H1 (cell line): Measurements from ENCODE around the gene PRSS22. TPM values are rescaled to one million over a fixed set of nuclear protein-coding genes. Genes with fewer than 3 reads are reported as not detected.

Experiments
- CTCF ChIA-PET: fragments of 300-600 bp; sonication (Branson Sonifier 250); formaldehyde crosslinking; loops from one replicate; lab custom pipeline; 2021; ENCODE audit not compliant: partially characterized antibody; lab: Charles Lee
- POLR2A ChIA-PET: fragments of 300-600 bp; sonication (Branson Sonifier 250); formaldehyde crosslinking; loops from one replicate; lab custom pipeline; 2021; ENCODE audit warnings: inconsistent platforms; ENCODE audit not compliant: partially characterized antibody; lab: Charles Lee
- DNase-seq, 2 experiments: peaks; one replicate each; pipeline versions ENCODE4 v3.0.0 to v3.0.0-alpha.2; 2010 to 2022; ENCODE audit warnings: low spot score in 2 of 2, low read depth in 1 of 2, mixed read lengths in 1 of 2
- FAIRE-seq: peaks from 2 replicates; lab custom pipeline; 2011; peaks lifted over from hg19 to GRCh38; lab: Jason Lieb, UNC
- H2AFZ ChIP-seq: 2 replicates; pipeline ENCODE4 v1.8.1; 2012; ENCODE audit warnings: low read length, inconsistent platforms
- H2AK5ac ChIP-seq: 2 replicates; pipeline ENCODE4 v1.6.1; 2013; ENCODE audit warnings: low read depth, low read length
- H2BK120ac ChIP-seq: replicated peaks from 2 replicates; pipeline ENCODE3; 2013; ENCODE audit warnings: low read depth, low read length, inconsistent platforms
- H2BK12ac ChIP-seq: 2 replicates; pipeline ENCODE4 v1.6.1; 2013; ENCODE audit warnings: low read depth, low read length
- H2BK15ac ChIP-seq: 2 replicates; pipeline ENCODE4 v1.6.1; 2013; ENCODE audit warnings: low read length
- H2BK20ac ChIP-seq: 2 replicates; pipeline ENCODE4 v1.6.1; 2013; ENCODE audit warnings: low read length
- H2BK5ac ChIP-seq: 2 replicates; pipeline ENCODE4 v1.6.1; 2013; ENCODE audit warnings: low read depth, low read length
- H3K14ac ChIP-seq: 2 replicates; pipeline ENCODE4 v1.6.1; 2013; ENCODE audit warnings: inconsistent platforms; ENCODE audit not compliant: insufficient read length
- H3K18ac ChIP-seq: 2 replicates; pipeline ENCODE4 v1.6.1; 2013; ENCODE audit warnings: low read length; ENCODE audit errors: extremely low read depth
- H3K23ac ChIP-seq: 2 replicates; pipeline ENCODE4 v1.6.1; 2013; ENCODE audit warnings: inconsistent platforms; ENCODE audit not compliant: insufficient read length
- H3K23me2 ChIP-seq: 2 replicates; pipeline ENCODE4 v1.6.1; 2013; ENCODE audit warnings: low read depth, low read length
- H3K27ac ChIP-seq: 2 replicates; pipeline ENCODE4 v1.6.1; 2011; ENCODE audit warnings: low read depth, low read length, inconsistent platforms
- H3K27me3 ChIP-seq, 4 experiments: replicated peaks in 1 of 4; 1 replicate in 1 of 4; 2 replicates in 3 of 4; pipeline versions ENCODE4 v1.6.1 to v1.8.1; 2011 to 2013; ENCODE audit warnings: low read length in 3 of 4, mild to moderate bottlenecking in 3 of 4, inconsistent platforms in 2 of 4, mixed read lengths in 2 of 4, moderate library complexity in 1 of 4; ENCODE audit not compliant: control insufficient read depth in 3 of 4, insufficient read depth in 3 of 4; ENCODE audit errors: extremely low read depth in 1 of 4
- H3K36me3 ChIP-seq, 4 experiments: 2 replicates each; pipeline versions ENCODE4 v1.6.1 to v1.8.1; 2011 to 2013; ENCODE audit warnings: mild to moderate bottlenecking in 4 of 4, low read length in 3 of 4, moderate library complexity in 2 of 4, control low read depth in 1 of 4, inconsistent platforms in 1 of 4; ENCODE audit not compliant: insufficient read depth in 4 of 4, control insufficient read depth in 2 of 4
- H3K4ac ChIP-seq: replicated peaks from 2 replicates; pipeline ENCODE3; 2013; ENCODE audit warnings: low read length, low read depth, mixed read lengths, inconsistent platforms; ENCODE audit not compliant: insufficient read length
- H3K4me1 ChIP-seq, 4 experiments: replicated peaks in 1 of 4; 1 replicate in 1 of 4; 2 replicates in 3 of 4; pipeline versions ENCODE4 v1.6.1 to v1.8.1; 2011 to 2013; ENCODE audit warnings: low read length in 3 of 4, inconsistent platforms in 2 of 4, mixed read lengths in 1 of 4; ENCODE audit not compliant: insufficient read depth in 4 of 4, control insufficient read depth in 3 of 4
- H3K4me2 ChIP-seq, 2 experiments: 2 replicates each; pipeline versions ENCODE4 v1.6.1 to v1.8.1; 2011 to 2013; ENCODE audit warnings: low read depth in 2 of 2, low read length in 2 of 2, control low read depth in 1 of 2, inconsistent platforms in 1 of 2, mild to moderate bottlenecking in 1 of 2; ENCODE audit not compliant: insufficient read depth in 1 of 2
- H3K4me3 ChIP-seq, 4 experiments: fragments of 200-600, 300-600 bp in 1 of 4; sonication (generic), shearing (Covaris generic), sonication (Bioruptor Twin) in 1 of 4; 2 replicates each; pipeline versions ENCODE4 v1.5.1 to v1.8.1; 2011 to 2016; ENCODE audit warnings: low read length in 4 of 4, low read depth in 3 of 4, control low read depth in 2 of 4, inconsistent platforms in 2 of 4, mild to moderate bottlenecking in 2 of 4, mixed read lengths in 1 of 4, moderate library complexity in 1 of 4; ENCODE audit not compliant: insufficient read depth in 2 of 4; ENCODE audit errors: extremely low read depth in 1 of 4
- H3K56ac ChIP-seq: replicated peaks from 2 replicates; pipeline ENCODE3; 2013; ENCODE audit warnings: low read depth, mild to moderate bottlenecking, mixed read lengths, low read length, inconsistent platforms; ENCODE audit not compliant: insufficient read length
- H3K79me1 ChIP-seq: 2 replicates; pipeline ENCODE4 v1.6.1; 2013; ENCODE audit warnings: low read depth, low read length, control low read depth
- H3K79me2 ChIP-seq, 2 experiments: 2 replicates each; pipeline versions ENCODE4 v1.6.1 to v1.8.1; 2012 to 2013; ENCODE audit warnings: low read length in 2 of 2, mild to moderate bottlenecking in 2 of 2, inconsistent platforms in 1 of 2; ENCODE audit not compliant: insufficient read depth in 2 of 2, control insufficient read depth in 1 of 2
- H3K9ac ChIP-seq, 4 experiments: replicated peaks in 1 of 4; 1 replicate in 1 of 4; 2 replicates in 3 of 4; pipeline versions ENCODE4 v1.6.1 to v1.8.1; 2011 to 2013; ENCODE audit warnings: low read depth in 3 of 4, low read length in 3 of 4, control low read depth in 2 of 4, mild to moderate bottlenecking in 2 of 4, moderate library complexity in 2 of 4, inconsistent platforms in 1 of 4; ENCODE audit errors: extremely low read depth in 1 of 4
- H3K9me3 ChIP-seq, 2 experiments: 2 replicates each; pipeline versions ENCODE4 v1.6.1 to v1.8.1; 2012 to 2013; ENCODE audit warnings: mild to moderate bottlenecking in 2 of 2, moderate library complexity in 2 of 2, control low read depth in 1 of 2, inconsistent platforms in 1 of 2, low read depth in 1 of 2, low read length in 1 of 2, mixed read lengths in 1 of 2; ENCODE audit not compliant: insufficient read depth in 2 of 2
- H4K20me1 ChIP-seq, 2 experiments: replicated peaks in 1 of 2; 2 replicates each; pipeline versions ENCODE3 to v1.8.1; 2011 to 2013; ENCODE audit warnings: inconsistent platforms in 2 of 2, low read length in 2 of 2, mild to moderate bottlenecking in 1 of 2; ENCODE audit not compliant: insufficient read depth in 2 of 2, control insufficient read depth in 1 of 2
- H4K5ac ChIP-seq: 2 replicates; pipeline ENCODE4 v1.6.1; 2013; ENCODE audit warnings: low read length, low read depth, mixed read lengths, inconsistent platforms; ENCODE audit not compliant: insufficient read length
- H4K8ac ChIP-seq: 2 replicates; pipeline ENCODE4 v1.8.0; 2013; ENCODE audit warnings: mild to moderate bottlenecking, moderate library complexity, low read length, inconsistent platforms; ENCODE audit not compliant: insufficient read depth; ENCODE audit errors: extremely low read depth
- H4K91ac ChIP-seq: replicated peaks from 2 replicates; pipeline ENCODE3; 2013; ENCODE audit warnings: low read length, mixed read lengths, inconsistent platforms; ENCODE audit not compliant: insufficient read length
- CBX8 ChIP-seq: fragments of 300-800, 300-1000 bp; sonication (generic); IDR thresholded peaks from 2 replicates; pipeline ENCODE4 v1.7.1; 2016; ENCODE audit warnings: low read depth, low read length, borderline replicate concordance
- CHD2 ChIP-seq: IDR thresholded peaks from 2 replicates; pipeline ENCODE4 v1.6.1; 2012; ENCODE audit warnings: low read length, improper control_type of control experiment
- CTBP2 ChIP-seq: IDR thresholded peaks from 2 replicates; pipeline ENCODE4 v1.7.0; 2011; ENCODE audit warnings: borderline replicate concordance, mild to moderate bottlenecking, moderate library complexity, mixed read lengths, low read length; ENCODE audit not compliant: insufficient read depth, insufficient read length
- GABPA ChIP-seq: IDR thresholded peaks from 2 replicates; pipeline ENCODE4 v1.6.1; 2011; ENCODE audit warnings: mild to moderate bottlenecking, low read length, moderate library complexity, borderline replicate concordance; ENCODE audit not compliant: insufficient read depth
- JUN ChIP-seq: IDR thresholded peaks from 2 replicates; pipeline ENCODE4 v1.6.1; 2011; ENCODE audit warnings: low read depth, mild to moderate bottlenecking, improper control_type of control experiment, low read length
- KDM4A ChIP-seq: IDR thresholded peaks from one replicate; pipeline ENCODE4 v1.7.1; 2012; ENCODE audit warnings: low read depth, mild to moderate bottlenecking, moderate library complexity, low read length, inconsistent platforms; ENCODE audit not compliant: severe bottlenecking
- PHF8 ChIP-seq: fragments of 200-600 bp; sonication (generic); conservative IDR thresholded peaks from 2 replicates; pipeline ENCODE4 v1.7.1; 2012; ENCODE audit warnings: low read depth, mild to moderate bottlenecking, inconsistent platforms, low read length, moderate library complexity
- POU5F1 ChIP-seq: IDR thresholded peaks from 2 replicates; pipeline ENCODE4 v1.6.1; 2011; ENCODE audit warnings: low read depth, mild to moderate bottlenecking, low read length, moderate library complexity
- RBBP5 ChIP-seq: IDR thresholded peaks from 2 replicates; pipeline ENCODE4 v1.7.1; 2012; ENCODE audit warnings: low read depth, mild to moderate bottlenecking, inconsistent platforms, low read length, moderate library complexity, borderline replicate concordance
- SP4 ChIP-seq: IDR thresholded peaks from 2 replicates; pipeline ENCODE4 v1.6.1; 2012; ENCODE audit warnings: low read length, inconsistent platforms
- TCF12 ChIP-seq: IDR thresholded peaks from 2 replicates; pipeline ENCODE4 v1.6.1; 2011; ENCODE audit warnings: low read depth, mild to moderate bottlenecking, low read length
- ZNF274 ChIP-seq: IDR thresholded peaks from 2 replicates; pipeline ENCODE4 v1.7.0; 2012; ENCODE audit warnings: low read length, borderline replicate concordance; ENCODE audit errors: extremely low read depth
- WGBS, 2 experiments: shearing (Covaris generic) in 1 of 2; methylation state at CpG; one replicate each; pipeline versions ENCODE4 v1.1.6 to v1.1.7; 2013 to 2015; ENCODE audit warnings: low lambda C conversion rate in 2 of 2, mixed read lengths in 2 of 2, inconsistent platforms in 1 of 2, low coverage in 1 of 2, missing lambda C conversion rate in 1 of 2; ENCODE audit not compliant: insufficient replicate concordance in 2 of 2, insufficient coverage in 1 of 2, insufficient read length in 1 of 2; ENCODE audit errors: extremely low coverage in 1 of 2, missing lambda C conversion rate in 1 of 2; 5-methylcytosine and 5-hydroxymethylcytosine counted together
- polyA plus RNA-seq, 7 experiments: library from polyadenylated mRNA; depleted of rRNA in 3 of 7; stranded (reverse) in 5 of 7; unstranded in 2 of 7; fragments of >200 nt in 5 of 7; fragments of 200-250 nt in 2 of 7; gene quantifications; 1 replicate in 5 of 7; 2 replicates in 1 of 7; 4 replicates in 1 of 7; pipeline versions ENCODE4 v1.2.1 to v1.2.3, GENCODE V29; 2011 to 2013; ENCODE audit warnings: missing spikeins in 2 of 7, mixed read lengths in 2 of 7
- total RNA-seq: library from RNA; stranded (reverse); fragmentation: NEBNext Ultra II Directional; extraction: Animal tissue kit (Norgen Biotek cat#: 25700); gene quantifications from 2 replicates; pipeline ENCODE4 v1.2.1, GENCODE V29; 2021

PRSS22 gene
- total and polyA plus RNA-seq, 2 of the 8 experiments (the other 6 are each of a cell fraction or from before 2014, with no cell fraction given), result 4.0 to 4.4 TPM

DNA sequence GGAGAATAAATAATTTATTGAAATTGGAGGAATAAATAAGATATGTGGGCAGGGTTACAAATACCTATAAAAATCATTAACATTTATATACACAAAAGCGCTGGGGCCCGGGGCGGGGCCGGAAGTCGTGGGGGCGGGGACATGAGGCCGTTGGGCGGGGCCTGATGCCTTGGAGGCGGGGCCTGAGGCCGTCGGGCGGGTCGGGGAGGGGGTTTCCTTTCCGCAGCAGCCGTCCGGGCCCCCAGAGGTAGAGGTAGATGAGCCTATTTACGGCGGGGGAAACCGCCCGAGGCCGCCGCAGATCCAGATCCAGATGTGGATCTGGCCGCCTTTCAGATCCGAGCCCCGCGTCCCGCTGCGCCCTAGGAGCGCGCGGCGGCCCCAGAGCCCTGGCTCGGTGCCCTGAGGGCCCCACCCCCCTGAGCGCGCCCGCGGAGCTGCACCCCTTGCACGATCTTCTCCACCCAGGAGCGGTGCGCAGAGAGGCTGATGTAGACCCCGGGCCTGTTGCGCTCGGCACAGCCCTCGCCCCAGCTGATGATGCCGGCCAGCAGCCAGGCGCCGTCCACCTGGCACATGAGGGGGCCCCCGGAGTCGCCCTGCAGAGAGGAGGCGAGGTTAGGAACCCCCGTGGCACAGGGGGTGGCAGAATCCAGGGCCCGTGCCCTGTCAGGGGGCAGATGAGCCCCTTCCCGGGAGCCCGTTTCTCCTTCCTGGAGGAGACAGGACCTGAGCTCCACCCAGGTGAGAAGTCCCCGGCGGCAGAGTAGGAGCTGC lies 5.1 kb downstream of the PRSS22 start:
- Histone ChIP-seq H2BK15ac (no peak overlapping the region), H3K4ac (no peak overlapping the region), H2BK12ac (no peak overlapping the region), H2AFZ (no peak overlapping the region), H4K5ac (no peak overlapping the region), H3K4me2 (no peak overlapping the region), H3K36me3 (peaks cover 0 to 3% (median 0%) of the 10 kb centered on the region in 4 experiments; a peak in 1 of 8 replicates), H2AK5ac (no peak overlapping the region), H3K4me1 (peaks cover 0 to 5% (median 0%) of the 10 kb centered on the region in 4 experiments; a peak in 1 of 7 replicates), H3K27ac (no peak overlapping the region), H3K18ac (no peak overlapping the region), H3K23me2 (peaks cover 6% of the 10 kb centered on the region; the same call in 1 of the 2 replicates), H3K79me2 (no peaks in the 10 kb centered on the region), H2BK120ac (no peak overlapping the region), H3K9me3 (peaks cover 8 to 15% of the 10 kb centered on the region in 2 experiments), H3K9ac (no peak overlapping the region), H3K56ac (no peak overlapping the region), H4K20me1 (no peaks in the 10 kb centered on the region), H3K14ac (no peak overlapping the region), H3K23ac (no peak overlapping the region), H2BK20ac (no peak overlapping the region), H4K8ac (no peak overlapping the region), H2BK5ac (no peak overlapping the region), H3K4me3 (no peak overlapping the region), H3K79me1 (no peaks in the 10 kb centered on the region), H4K91ac (no peak overlapping the region), H3K27me3 (peaks cover 0 to 12% (median 3%) of the 10 kb centered on the region in 4 experiments; a peak in 3 of 7 replicates)
- ChIA-PET POLR2A (interaction anchor here (1.1 to 1.3 kb wide), 2 partner anchors 15 kb away, joined by 3 read pairs; no protein-coding TSS in a partner anchor), CTCF (interaction anchor here (1.1 to 7.3 kb wide), 13 partner anchors 9 to 124 kb away, joined by 3 to 74 read pairs (median 7); no protein-coding TSS in a partner anchor)
- no peak for FAIRE-seq
- no peak for DNase-seq
- WGBS, 2 experiments, result 89% methylated on average over 34 of the region's 56 CpGs; no CpG with 5 or more reads in 1 of the 2 experiments
- no peak for TF ChIP-seq SP4
- no peak for TF ChIP-seq PHF8
- no peak for TF ChIP-seq CBX8
- no peak for TF ChIP-seq RBBP5
- TF ChIP-seq KDM4A, result no peak
- TF ChIP-seq TCF12, result no peak
- TF ChIP-seq CTBP2, result no peak
- TF ChIP-seq JUN, result no peak
- no peak for TF ChIP-seq POU5F1
- TF ChIP-seq ZNF274, result no peak
- no peak for TF ChIP-seq GABPA
- no peak for TF ChIP-seq CHD2
